ENCODE data around the gene ZNF710. TPM values are rescaled to one million over a fixed set of nuclear protein-coding genes. Genes with fewer than 3 reads are reported as not detected.
A peak's percentile ranks its signal among the peaks of the same experiment; 100 is the strongest.

ZNF710 gene
- total and polyA plus RNA-seq, 9 of the 15 experiments (the other 6 are each of a cell fraction or from before 2014, with no cell fraction given), result 0.56 to 14.2 (median 5.2) TPM

GRCh38 chr15:89997079-89997478 is 4.0 kb upstream of the ZNF710 start (continued):
- TF ChIP-seq FOXP4 (CRISPR knock-in tag; IDR thresholded peaks at IDR 0.05; ENCODE audit: borderline replicate concordance) (no peak), ZNF224 (CRISPR knock-in tag; IDR thresholded peaks at IDR 0.05) (no peak), ZBTB26 (CRISPR knock-in tag; IDR thresholded peaks at IDR 0.05) (no peak)

- Histone ChIP-seq H3K36me3 (ENCODE audit: control insufficient read depth, insufficient read depth, low read length) (no peaks in the 10 kb centered on the region), H3K4me1 (replicated peaks in 1 of 2; ENCODE audit: control insufficient read depth in 2 of 2, insufficient read depth in 2 of 2, low read length in 2 of 2) (peaks cover 4 to 29% of the 10 kb centered on the region in 2 experiments; a peak in 3 of 5 replicates), H4K20me1 (replicated peaks; ENCODE audit: control insufficient read depth, insufficient read depth, low read length) (no peaks in the 10 kb centered on the region), H3K27ac (ENCODE audit: extremely low read depth, low read depth, low read length) (no peak overlapping the region), H3K79me2 (ENCODE audit: control insufficient read depth, insufficient read depth, low read length) (peaks cover 8% of the 10 kb centered on the region; the same call in 2 of the 3 replicates), H3K9me1 (ENCODE audit: control insufficient read depth, insufficient read depth, low read length) (no peaks in the 10 kb centered on the region), H3K9me3 (replicated peaks; ENCODE audit: control insufficient read depth, insufficient read depth, low read depth, low read length) (no peaks in the 10 kb centered on the region), H3K27me3 (ENCODE audit: control insufficient read depth in 2 of 2, insufficient read depth in 2 of 2, low read length in 2 of 2) (no peaks in the 10 kb centered on the region), H2AFZ (ENCODE audit: low read depth, low read length) (no peak overlapping the region), H3K4me2 (ENCODE audit: insufficient read depth, low read length) (no peak overlapping the region), H3K9ac (ENCODE audit: insufficient read depth in 1 of 2, low read depth in 2 of 2, low read length in 2 of 2) (no peak overlapping the region), H3K4me3 (no peak overlapping the region)
- DNase-seq (ENCODE audit: extremely low read depth in 1 of 4, low spot score in 3 of 4) (peak; percentile 36 to 49 (median 40)), FAIRE-seq (peak; percentile 40), ATAC-seq (no peak)
- POLR2A ChIA-PET, result interaction anchor here (0.7 to 1.3 kb wide), 5 partner anchors 9 to 110 kb away, joined by 3 to 4 read pairs (median 3); no protein-coding TSS in a partner anchor
- no TSS peak for BruUV-seq (replicated peaks)
- intact Hi-C loops (cut with micrococcal nuclease) (no loop called here), in situ Hi-C loops (cut with MboI) (no loop called here)
- CTCF ChIA-PET (ENCODE audit: low intra/inter-chr PET ratio), result no interaction called here
- 19% methylated on average over 5 of the region's 5 CpGs for WGBS (ENCODE audit: insufficient coverage, low coverage, missing lambda C conversion rate)
- TF ChIP-seq SMARCA4 (IDR thresholded peaks at IDR 0.05) (peak; percentile 32; the same call in 1 of the 2 replicates), ZNF76 (CRISPR knock-in tag; IDR thresholded peaks at IDR 0.05; ENCODE audit: borderline replicate concordance) (no peak), CEBPZ (IDR thresholded peaks at IDR 0.05; ENCODE audit: borderline replicate concordance, low read depth, low read length) (no peak), RCOR1 (IDR thresholded peaks at IDR 0.05; ENCODE audit: borderline replicate concordance in 1 of 2, low read depth in 2 of 2, low read length in 2 of 2) (peak in 1 of 2 experiments; percentile 47; a peak in 1 of 4 replicates), FOXP4 (CRISPR knock-in tag; IDR thresholded peaks at IDR 0.05; ENCODE audit: borderline replicate concordance) (no peak), ZBTB34 (CRISPR knock-in tag; IDR thresholded peaks at IDR 0.05) (no peak)
Observed at GRCh38 chr15:89998141-89998661, 2.9 kb upstream of the ZNF710 start.

Measured in K562 (cell line).